Uterus (tissue), 4 donors: ENCODE results near the gene FOXI1. TPM values are rescaled to one million over a fixed set of nuclear protein-coding genes. Genes with fewer than 3 reads are reported as not detected.

ENCODE experiments used
- DNase-seq, 2 donors: peaks; one replicate each; pipeline ENCODE4 v3.0.0-alpha.2; 2019 to 2020
- H3K27ac ChIP-seq, 2 donors: fragments of 200-600 bp; sonication (generic); 1 replicate in 1 of 2; 2 replicates in 1 of 2; pipeline ENCODE4 v1.5.1; 2016 to 2018
- H3K27me3 ChIP-seq, 2 donors: fragments of 200-600 bp; sonication (generic); one replicate each; pipeline ENCODE4 v1.5.1; 2018 to 2019; ENCODE audit warnings: control low read depth in 1 of 2
- H3K36me3 ChIP-seq, 2 donors: fragments of 200-600 bp; sonication (generic); one replicate each; pipeline ENCODE4 v1.5.1; 2019; ENCODE audit warnings: control low read depth in 1 of 2
- H3K4me1 ChIP-seq, 2 donors: fragments of 200-600 bp; sonication (generic); one replicate each; pipeline ENCODE4 v1.5.1; 2018 to 2019; ENCODE audit warnings: control low read depth in 1 of 2
- H3K4me3 ChIP-seq, 2 donors: fragments of 200-600 bp; sonication (generic); 1 replicate in 1 of 2; 2 replicates in 1 of 2; pipeline ENCODE4 v1.5.1; 2018 to 2019; ENCODE audit warnings: mild to moderate bottlenecking in 1 of 2
- H3K9me3 ChIP-seq, 2 donors: fragments of 200-600 bp; sonication (generic); one replicate each; pipeline ENCODE4 v1.5.1; 2019; ENCODE audit warnings: control low read depth in 1 of 2
- POLR2A ChIP-seq, 2 donors: fragments of 450-650 bp; IDR thresholded peaks; one replicate each; pipeline ENCODE4 v1.6.1; 2016; ENCODE audit warnings: antibody characterized with exemption in 2 of 2, mild to moderate bottlenecking in 1 of 2, moderate library complexity in 1 of 2
- intact Hi-C: fragments of 100-400 bp; cut with DNase I; formaldehyde crosslinking; loops from one replicate; pipeline ENCODE4 v1.15.1; 2023; ENCODE audit warnings: low total_unique reads
- total RNA-seq, 4 donors: library from RNA; depleted of rRNA in 3 of 4; stranded (reverse); fragments of >200 nt in 3 of 4; gene quantifications; one replicate each; pipeline versions ENCODE4 v1.1.0 to v1.2.4, GENCODE V29; 2014 to 2023
- TF ChIP-seq, protein P1 (sequence below), 4 experiments: fragments of 200-600 bp in 2 of 4; fragments of 450-650 bp in 2 of 4; sonication (generic) in 2 of 4; IDR thresholded peaks; one replicate each; pipeline ENCODE4 v1.5.1; 2016 to 2019; ENCODE audit warnings: antibody characterized with exemption in 4 of 4, mild to moderate bottlenecking in 2 of 4, moderate library complexity in 1 of 4
- donor health status: DM: yes; HTN: yes; CAD: no.

FOXI1 gene
- total RNA-seq: not detected

DNA sequence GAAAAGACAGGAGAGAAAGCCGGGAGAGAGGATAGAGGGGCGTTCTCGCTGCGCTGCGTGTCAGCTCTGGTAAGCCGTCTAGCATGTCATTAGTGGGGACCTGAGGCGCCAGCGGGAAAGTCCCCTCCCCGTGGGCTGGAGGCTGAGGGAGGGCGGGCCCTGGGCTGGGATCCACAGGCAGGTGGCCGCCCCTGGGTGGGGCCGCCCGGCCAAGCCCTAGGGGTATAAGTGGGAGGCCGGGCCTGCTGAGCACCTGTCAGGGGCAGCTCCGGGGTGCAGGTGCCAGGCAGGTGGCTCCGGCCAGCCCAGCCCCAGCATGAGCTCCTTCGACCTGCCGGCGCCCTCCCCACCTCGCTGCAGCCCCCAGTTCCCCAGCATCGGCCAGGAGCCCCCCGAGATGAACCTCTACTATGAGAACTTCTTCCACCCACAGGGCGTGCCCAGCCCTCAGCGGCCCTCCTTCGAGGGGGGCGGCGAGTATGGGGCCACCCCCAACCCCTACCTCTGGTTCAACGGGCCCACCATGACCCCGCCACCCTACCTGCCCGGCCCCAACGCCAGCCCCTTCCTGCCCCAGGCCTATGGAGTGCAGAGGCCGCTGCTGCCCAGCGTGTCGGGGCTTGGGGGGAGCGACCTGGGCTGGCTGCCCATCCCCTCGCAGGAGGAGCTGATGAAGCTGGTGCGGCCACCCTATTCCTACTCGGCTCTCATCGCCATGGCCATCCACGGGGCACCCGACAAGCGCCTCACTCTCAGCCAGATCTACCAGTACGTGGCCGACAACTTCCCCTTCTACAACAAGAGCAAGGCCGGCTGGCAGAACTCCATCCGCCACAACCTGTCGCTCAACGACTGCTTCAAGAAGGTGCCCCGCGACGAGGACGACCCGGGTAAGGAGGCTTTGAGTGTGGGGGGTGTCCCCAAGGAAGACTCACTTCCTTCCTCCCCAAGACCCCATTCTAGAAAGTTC lies at the start of gene FOXI1:
Gene FOXI1, plus strand, starts transcription at position 256 of the 970 bp plus-strand sequence. Its CDS starts 61 bp downstream, at position 317.
- H3K4me3 ChIP-seq: no peak within 1 kb of the TSS
- H3K27me3 ChIP-seq: no peaks in the 10 kb centered on the region
- no peaks in the 10 kb centered on the region for H3K4me1 ChIP-seq
- TF ChIP-seq, protein P1, sequence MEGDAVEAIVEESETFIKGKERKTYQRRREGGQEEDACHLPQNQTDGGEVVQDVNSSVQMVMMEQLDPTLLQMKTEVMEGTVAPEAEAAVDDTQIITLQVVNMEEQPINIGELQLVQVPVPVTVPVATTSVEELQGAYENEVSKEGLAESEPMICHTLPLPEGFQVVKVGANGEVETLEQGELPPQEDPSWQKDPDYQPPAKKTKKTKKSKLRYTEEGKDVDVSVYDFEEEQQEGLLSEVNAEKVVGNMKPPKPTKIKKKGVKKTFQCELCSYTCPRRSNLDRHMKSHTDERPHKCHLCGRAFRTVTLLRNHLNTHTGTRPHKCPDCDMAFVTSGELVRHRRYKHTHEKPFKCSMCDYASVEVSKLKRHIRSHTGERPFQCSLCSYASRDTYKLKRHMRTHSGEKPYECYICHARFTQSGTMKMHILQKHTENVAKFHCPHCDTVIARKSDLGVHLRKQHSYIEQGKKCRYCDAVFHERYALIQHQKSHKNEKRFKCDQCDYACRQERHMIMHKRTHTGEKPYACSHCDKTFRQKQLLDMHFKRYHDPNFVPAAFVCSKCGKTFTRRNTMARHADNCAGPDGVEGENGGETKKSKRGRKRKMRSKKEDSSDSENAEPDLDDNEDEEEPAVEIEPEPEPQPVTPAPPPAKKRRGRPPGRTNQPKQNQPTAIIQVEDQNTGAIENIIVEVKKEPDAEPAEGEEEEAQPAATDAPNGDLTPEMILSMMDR (IDR thresholded peaks at IDR 0.05): no peak
- TF ChIP-seq POLR2A (IDR thresholded peaks at IDR 0.05): no peak
- DNase-seq: no peak
- no peak within 1 kb of the TSS for H3K27ac ChIP-seq
- intact Hi-C loops: no loop called here
- H3K9me3 ChIP-seq: no peaks in the 10 kb centered on the region
- H3K36me3 ChIP-seq: no peaks in the 10 kb centered on the region

DNA sequence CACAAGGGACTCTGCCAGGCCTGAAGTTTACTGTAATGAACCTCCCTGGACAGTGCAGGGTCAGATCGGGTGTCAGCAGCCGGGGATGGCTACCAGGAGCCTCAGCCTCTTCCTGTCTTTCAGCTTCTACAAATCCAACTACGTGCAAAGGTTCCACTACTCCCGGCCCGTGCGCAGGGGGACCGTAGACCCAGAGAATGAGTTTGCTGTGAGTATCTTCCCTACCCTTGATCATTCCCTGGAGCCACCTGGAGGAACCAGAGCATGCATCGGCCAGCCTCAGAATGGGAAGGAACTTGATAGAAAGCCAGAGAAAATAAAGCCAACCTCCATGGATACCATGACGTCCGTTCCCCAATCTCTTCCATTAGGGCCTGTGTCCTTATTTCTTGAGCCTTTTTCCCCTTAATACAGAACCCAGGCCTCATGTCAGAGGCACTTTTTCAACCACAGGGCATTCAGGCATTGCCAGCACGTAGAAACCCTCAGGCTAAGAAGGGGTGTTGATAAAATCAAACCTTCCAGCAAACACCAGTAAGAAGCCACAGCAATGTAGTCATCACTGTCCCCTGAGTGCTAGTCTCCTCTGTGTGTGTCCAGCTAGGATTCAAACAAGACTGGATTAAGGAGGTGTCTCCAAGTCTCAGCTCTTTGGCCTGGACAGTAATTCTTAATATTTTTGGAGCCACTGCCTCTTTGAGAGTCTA lies 49.0 kb upstream of the FOXI1 start:
- Histone ChIP-seq H3K27me3 (no peaks in the 10 kb centered on the region), H3K4me3 (no peak overlapping the region), H3K9me3 (no peaks in the 10 kb centered on the region), H3K4me1 (no peaks in the 10 kb centered on the region), H3K36me3 (no peaks in the 10 kb centered on the region), H3K27ac (no peak overlapping the region)
- DNase-seq: no peak
- TF ChIP-seq, protein P1 (IDR thresholded peaks at IDR 0.05): no peak
- TF ChIP-seq POLR2A (IDR thresholded peaks at IDR 0.05): no peak
- intact Hi-C loops: no loop called here

DNA sequence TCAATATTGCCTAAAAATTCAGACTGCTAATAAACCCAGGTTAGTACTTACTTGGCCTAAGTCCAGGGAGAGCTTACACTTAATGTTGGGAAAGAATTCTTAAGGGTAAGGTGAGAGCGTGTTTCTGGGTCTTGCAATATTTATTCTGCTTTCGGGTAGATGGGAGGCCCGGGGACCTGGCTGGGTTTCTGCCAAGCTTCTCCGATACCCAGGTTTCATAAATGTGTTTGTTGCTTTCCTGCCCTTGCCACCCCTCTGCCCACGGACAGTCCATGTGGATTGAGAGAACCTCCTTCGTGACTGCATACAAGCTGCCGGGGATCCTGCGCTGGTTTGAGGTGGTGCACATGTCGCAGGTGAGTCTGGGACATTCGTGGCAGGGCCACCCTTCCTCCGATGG lies 48.4 kb upstream of the FOXI1 start:
- DNase-seq: no peak
- no peaks in the 10 kb centered on the region for H3K36me3 ChIP-seq
- H3K27me3 ChIP-seq: no peaks in the 10 kb centered on the region
- H3K4me3 ChIP-seq: no peak overlapping the region
- no peaks in the 10 kb centered on the region for H3K4me1 ChIP-seq
- intact Hi-C loops: no loop called here
- no peak for TF ChIP-seq POLR2A (IDR thresholded peaks at IDR 0.05)
- no peaks in the 10 kb centered on the region for H3K9me3 ChIP-seq
- H3K27ac ChIP-seq: no peak overlapping the region

DNA sequence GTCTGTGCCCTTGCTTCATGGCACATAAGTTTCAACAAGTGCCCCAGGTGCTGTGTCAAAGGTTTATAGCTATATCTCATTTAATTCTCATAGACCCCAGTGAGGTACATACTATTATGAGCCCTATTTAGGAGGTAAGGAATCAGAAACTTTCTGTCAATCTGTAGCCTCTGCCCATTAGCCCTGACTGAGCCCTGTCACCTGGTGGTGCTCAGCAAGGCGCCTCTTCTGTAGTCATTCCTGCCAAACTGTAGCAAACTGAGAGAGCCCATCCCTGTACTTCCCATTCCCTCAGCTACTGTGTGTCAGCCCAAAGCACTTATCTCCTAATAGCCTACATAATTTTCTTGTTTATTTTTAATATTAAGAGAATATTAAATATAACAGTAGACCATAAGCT lies 46.5 kb upstream of the FOXI1 start:
- no peak overlapping the region for H3K27ac ChIP-seq
- intact Hi-C loops: no loop called here
- no peaks in the 10 kb centered on the region for H3K4me1 ChIP-seq
- no peak overlapping the region for H3K4me3 ChIP-seq
- no peaks in the 10 kb centered on the region for H3K9me3 ChIP-seq
- TF ChIP-seq, protein P1 (IDR thresholded peaks at IDR 0.05): no peak
- TF ChIP-seq POLR2A (IDR thresholded peaks at IDR 0.05): no peak
- H3K27me3 ChIP-seq: no peaks in the 10 kb centered on the region
- no peaks in the 10 kb centered on the region for H3K36me3 ChIP-seq
- DNase-seq: no peak

DNA sequence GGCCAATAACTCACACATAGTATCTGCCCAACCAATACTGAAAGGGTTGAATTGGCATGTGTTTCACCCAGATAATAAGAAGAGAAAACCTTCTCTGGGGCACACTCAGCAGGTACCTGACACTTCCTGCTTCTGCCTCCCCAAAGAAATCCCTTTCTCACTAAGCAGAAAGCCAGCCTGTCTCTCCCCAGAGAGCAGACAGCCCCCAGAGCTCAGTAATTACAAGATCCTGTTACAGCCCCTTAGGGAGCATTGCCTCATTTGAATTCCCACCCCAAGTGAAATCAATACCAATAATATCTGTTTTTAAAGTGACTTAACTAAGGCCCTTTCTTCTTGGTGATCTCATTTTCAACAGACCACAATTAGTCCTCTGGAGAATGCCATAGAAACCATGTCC lies 38.5 kb upstream of the FOXI1 start:
- no peaks in the 10 kb centered on the region for H3K9me3 ChIP-seq
- intact Hi-C loops: no loop called here
- no peaks in the 10 kb centered on the region for H3K36me3 ChIP-seq
- H3K4me1 ChIP-seq: no peaks in the 10 kb centered on the region
- H3K27me3 ChIP-seq: no peaks in the 10 kb centered on the region
- H3K4me3 ChIP-seq: no peak overlapping the region
- no peak for DNase-seq
- H3K27ac ChIP-seq: no peak overlapping the region
- no peak for TF ChIP-seq POLR2A (IDR thresholded peaks at IDR 0.05)
- TF ChIP-seq, protein P1 (IDR thresholded peaks at IDR 0.05): no peak
